K562 (cell line): ENCODE measurements around the gene ERN1. TPM values are rescaled to one million over a fixed set of nuclear protein-coding genes. Genes with fewer than 3 reads are reported as not detected.

Experiments used
- E2F5 ChIP-seq: sonication (generic); formaldehyde crosslinking; IDR thresholded peaks from 2 replicates; pipeline ENCODE4 v1.8.0; 2022; ENCODE audit warnings: mild to moderate bottlenecking, missing genetic modification reagents
- ELK3 ChIP-seq: fragments of 450-650 bp; formaldehyde crosslinking; IDR thresholded peaks from 2 replicates; pipeline ENCODE4 v1.4.0; 2020; ENCODE audit warnings: mild to moderate bottlenecking
- GTF2B ChIP-seq: IDR thresholded peaks from 2 replicates; pipeline ENCODE4 v1.6.1; 2011; ENCODE audit not compliant: insufficient read length; ENCODE audit errors: extremely low read depth
- HDAC2 ChIP-seq: fragments of 450-650 bp; IDR thresholded peaks from 2 replicates; pipeline ENCODE4 v1.6.1; 2016; ENCODE audit warnings: mild to moderate bottlenecking
- HDGF ChIP-seq: fragments of 450-650 bp; IDR thresholded peaks from 2 replicates; pipeline ENCODE4 v1.6.1; 2016
- HIVEP1 ChIP-seq: fragments of 250-450 bp; sonication (Bioruptor Pico); IDR thresholded peaks from 2 replicates; pipeline ENCODE4 v1.4.0; 2020; ENCODE audit warnings: mild to moderate bottlenecking
- MIER1 ChIP-seq: fragments of 450-650 bp; IDR thresholded peaks from 2 replicates; pipeline ENCODE4 v1.6.1; 2016; ENCODE audit warnings: antibody characterized with exemption, mild to moderate bottlenecking, low read depth
- MTA2 ChIP-seq: fragments of 450-650 bp; IDR thresholded peaks from 2 replicates; pipeline ENCODE4 v1.6.1; 2016; ENCODE audit warnings: low read depth
- PKNOX1 ChIP-seq: fragments of 450-650 bp; IDR thresholded peaks from 2 replicates; pipeline ENCODE4 v1.6.1; 2016
- RREB1 ChIP-seq: fragments of 250-450 bp; sonication (Bioruptor Pico); IDR thresholded peaks from 2 replicates; pipeline ENCODE4 v1.4.0; 2020
- SIN3A ChIP-seq, 2 experiments: fragments of 150-350 bp in 1 of 2; IDR thresholded peaks; 2 replicates each; pipeline ENCODE4 v1.6.1; 2011 to 2016; ENCODE audit warnings: borderline replicate concordance in 2 of 2, low read depth in 2 of 2, low read length in 2 of 2, mild to moderate bottlenecking in 2 of 2, moderate library complexity in 2 of 2; ENCODE audit not compliant: control insufficient read depth in 1 of 2
- ZBTB49 ChIP-seq: sonication (generic); formaldehyde crosslinking; IDR thresholded peaks from 2 replicates; pipeline ENCODE4 v1.8.0; 2022; ENCODE audit warnings: missing genetic modification reagents, mild to moderate bottlenecking, borderline replicate concordance
- ZEB2 ChIP-seq: fragments of 450-650 bp; IDR thresholded peaks from 2 replicates; pipeline ENCODE4 v1.6.1; 2016
- ZNF133 ChIP-seq: fragments of 250-450 bp; sonication (Bioruptor Pico); IDR thresholded peaks from 2 replicates; pipeline ENCODE4 v1.4.0; 2020; ENCODE audit warnings: mild to moderate bottlenecking
- ZNF184 ChIP-seq: sonication (generic); formaldehyde crosslinking; IDR thresholded peaks from 2 replicates; pipeline ENCODE4 v1.5.0; 2020; ENCODE audit warnings: missing genetic modification reagents
- polyA plus RNA-seq, 8 experiments: library from polyadenylated mRNA; depleted of rRNA in 4 of 8; stranded (reverse) in 5 of 8; unstranded in 3 of 8; fragments of >200 nt; fragmentation: Nextera tagmentation in 2 of 8; fragmentation: Illumina TruSeq in 1 of 8; extraction: Ambion mirVana in 2 of 8; extraction: Trizol in 1 of 8; gene quantifications; 2 replicates each; pipeline versions ENCODE4 v1.2.1 to v1.2.3, GENCODE V29; 2011 to 2014; ENCODE audit warnings: inconsistent platforms in 1 of 8, missing spikeins in 1 of 8
- total RNA-seq, 7 experiments: library from RNA; depleted of rRNA in 6 of 7; stranded (reverse); fragments of >200 nt in 6 of 7; fragmentation: Illumina TruSeq in 2 of 7; extraction: Trizol in 2 of 7; gene quantifications; 2 replicates each; pipeline versions ENCODE4 v1.2.1 to v1.2.3, GENCODE V29; 2011 to 2021; ENCODE audit warnings: low replicate concordance in 1 of 7

Gene ERN1
- total and polyA plus RNA-seq, 9 of the 15 experiments (the other 6 are each of a cell fraction or from before 2014, with no cell fraction given), result 2.1 to 22.5 (median 7.3) TPM

GRCh38 chr17:64081802-64082799, 47.8 kb downstream of the ERN1 start (continued):
- TF ChIP-seq ZBTB49 (CRISPR knock-in tag) (no peak), PKNOX1 (peak; percentile 93), ELK3 (CRISPR knock-in tag) (no peak), E2F5 (CRISPR knock-in tag) (no peak), HDGF (no peak), ZNF184 (CRISPR knock-in tag) (no peak), HIVEP1 (0 out of 2 replicates have a peak, but pooled peaks have one; percentile 38), ZEB2 (peak; percentile 90), MTA2 (peak; percentile 54; the same call in 1 of the 2 replicates), RREB1 (CRISPR knock-in tag) (no peak), MIER1 (no peak), ZNF133 (no peak), HDAC2 (peak; percentile 90), SIN3A (IDR thresholded peaks at IDR 0.05; ENCODE audit: borderline replicate concordance in 2 of 2, control insufficient read depth in 1 of 2, low read depth in 2 of 2, low read length in 2 of 2) (no peak), GTF2B (no peak)
